Epithelial cell of esophagus (primary cell): ENCODE measurements around the gene MAPKAPK2.
"Not testable (repeated sequence)": the region's sequence is repeated elsewhere in the genome, so short reads cannot be mapped to it uniquely, and the experiment has no call there.

Source experiments
- DNase-seq: peaks from one replicate; pipeline ENCODE4 v3.0.0; 2010; ENCODE audit warnings: low read depth
- H3K4me3 ChIP-seq: 2 replicates; pipeline ENCODE4 v1.5.1; 2011; ENCODE audit warnings: mild to moderate bottlenecking, low read length, control low read depth
- TF ChIP-seq, protein P1 (sequence below): IDR thresholded peaks from 2 replicates; pipeline ENCODE4 v1.5.1; 2011; ENCODE audit warnings: low read depth, mild to moderate bottlenecking, low read length, control low read depth, inconsistent platforms; ENCODE audit not compliant: insufficient read depth; ENCODE audit errors: missing control alignments

MAPKAPK2 gene

GRCh38 chr1:206684478-206685333 lies at the start of gene MAPKAPK2:
TSS of gene MAPKAPK2 (plus strand) at chr1:206684905. CDS start at chr1:206685230, 325 bp downstream.
- peak within 1 kb of the TSS; percentile 76 for H3K4me3 ChIP-seq
- DNase-seq: peak; percentile 74
- TF ChIP-seq, protein P1, sequence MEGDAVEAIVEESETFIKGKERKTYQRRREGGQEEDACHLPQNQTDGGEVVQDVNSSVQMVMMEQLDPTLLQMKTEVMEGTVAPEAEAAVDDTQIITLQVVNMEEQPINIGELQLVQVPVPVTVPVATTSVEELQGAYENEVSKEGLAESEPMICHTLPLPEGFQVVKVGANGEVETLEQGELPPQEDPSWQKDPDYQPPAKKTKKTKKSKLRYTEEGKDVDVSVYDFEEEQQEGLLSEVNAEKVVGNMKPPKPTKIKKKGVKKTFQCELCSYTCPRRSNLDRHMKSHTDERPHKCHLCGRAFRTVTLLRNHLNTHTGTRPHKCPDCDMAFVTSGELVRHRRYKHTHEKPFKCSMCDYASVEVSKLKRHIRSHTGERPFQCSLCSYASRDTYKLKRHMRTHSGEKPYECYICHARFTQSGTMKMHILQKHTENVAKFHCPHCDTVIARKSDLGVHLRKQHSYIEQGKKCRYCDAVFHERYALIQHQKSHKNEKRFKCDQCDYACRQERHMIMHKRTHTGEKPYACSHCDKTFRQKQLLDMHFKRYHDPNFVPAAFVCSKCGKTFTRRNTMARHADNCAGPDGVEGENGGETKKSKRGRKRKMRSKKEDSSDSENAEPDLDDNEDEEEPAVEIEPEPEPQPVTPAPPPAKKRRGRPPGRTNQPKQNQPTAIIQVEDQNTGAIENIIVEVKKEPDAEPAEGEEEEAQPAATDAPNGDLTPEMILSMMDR: no peak

GRCh38 chr1:206635080-206635977 lies 49.4 kb upstream of the MAPKAPK2 start, which contains the start of gene DYRK3:
TSS of gene DYRK3 (plus strand) at chr1:206635536. CDS start at chr1:206635704, 168 bp downstream.
- peak within 1 kb of the TSS; percentile 70 for H3K4me3 ChIP-seq
- TF ChIP-seq, protein P1: no peak
- DNase-seq: peak; percentile 96

DNA sequence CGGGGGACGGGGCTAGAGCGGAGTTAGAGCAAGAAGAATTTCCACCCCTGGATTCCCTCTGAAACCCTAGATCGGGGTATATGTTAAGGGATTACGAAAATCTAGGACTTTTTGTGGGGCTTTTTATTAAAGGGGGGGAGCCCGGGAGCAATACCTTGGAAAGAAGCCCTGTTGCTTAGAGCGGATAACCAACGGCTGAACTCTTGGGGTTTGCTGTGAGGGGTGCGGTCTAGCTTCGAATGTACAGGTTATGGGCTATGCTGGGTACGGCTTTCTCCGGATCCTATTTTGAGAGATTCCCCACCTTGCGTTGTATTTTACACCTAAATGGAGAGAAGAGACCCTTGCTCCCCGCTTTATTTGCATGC lies 48.7 kb upstream of the MAPKAPK2 start:
- DNase-seq: no peak
- peak overlapping the region; percentile 70 for H3K4me3 ChIP-seq

DNA sequence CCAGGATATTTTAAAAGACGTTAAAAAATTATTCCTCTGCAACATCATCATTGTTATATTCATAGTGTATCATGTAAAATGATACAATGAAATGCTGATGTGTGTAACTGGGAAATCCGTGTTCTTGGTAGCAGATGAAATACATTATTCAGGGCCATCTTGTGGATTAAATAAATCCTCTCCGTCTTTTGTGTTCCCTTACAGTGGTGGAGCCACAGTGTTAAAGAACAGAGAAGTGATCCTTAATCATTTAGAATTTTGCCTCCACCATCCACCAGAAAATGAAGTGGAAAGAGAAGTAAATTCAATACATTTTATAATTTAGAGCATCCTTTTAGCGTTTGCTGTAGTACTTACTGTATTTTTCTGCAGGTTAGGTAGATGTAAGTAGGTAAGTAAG lies 48.0 kb upstream of the MAPKAPK2 start:
- TF ChIP-seq, protein P1: no peak
- H3K4me3 ChIP-seq: peak overlapping the region; percentile 70

More for the DNA sequence above, 48.7 kb upstream of the MAPKAPK2 start:
- TF ChIP-seq, protein P1: no peak

GRCh38 chr1:206637605-206638004 lies 47.1 kb upstream of the MAPKAPK2 start:
- no peak overlapping the region for H3K4me3 ChIP-seq
- TF ChIP-seq, protein P1: no peak
- no peak for DNase-seq

More for the DNA sequence above, 48.0 kb upstream of the MAPKAPK2 start:
- no peak for DNase-seq

- not testable (repeated sequence) for H3K4me3 ChIP-seq, DNase-seq
These were observed 42.6 kb upstream of the MAPKAPK2 start for GRCh38 chr1:206642074-206642473.

DNA sequence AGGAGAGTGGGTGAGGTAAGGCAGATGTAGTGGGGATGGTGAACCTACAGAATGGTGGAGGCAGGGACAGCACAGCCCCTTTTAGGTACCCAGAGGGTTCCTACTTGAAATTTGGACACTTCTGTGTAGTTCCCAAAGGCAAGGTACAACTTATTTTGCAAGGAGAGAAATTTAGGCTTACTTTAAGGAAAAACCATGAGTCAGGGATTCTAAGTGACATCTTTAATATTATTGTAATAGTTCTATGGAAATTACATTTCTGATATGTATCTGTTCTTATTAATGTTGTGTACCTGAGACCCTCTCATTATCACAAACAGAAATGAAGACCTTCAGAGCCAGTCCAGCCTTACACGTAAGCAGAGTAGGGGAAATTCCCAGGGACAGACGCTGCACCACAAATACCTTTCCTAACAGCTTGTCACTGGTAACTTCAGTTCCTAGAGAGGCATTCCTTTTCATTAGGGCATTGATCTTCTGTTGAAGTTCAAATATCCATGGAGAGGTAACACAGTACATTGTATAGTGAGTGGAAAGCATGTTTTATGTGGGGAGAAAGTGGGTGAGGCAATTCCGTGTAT lies 41.5 kb upstream of the MAPKAPK2 start:
- DNase-seq: no peak
- TF ChIP-seq, protein P1: no peak
- no peak overlapping the region for H3K4me3 ChIP-seq
